Adipocyte (in vitro differentiated cells): ENCODE results near the gene GLIPR1.
A peak's percentile ranks its signal among the peaks of the same experiment; 100 is the strongest.
"Not testable (repeated sequence)": the region's sequence is repeated elsewhere in the genome, so short reads cannot be mapped to it uniquely, and the experiment has no call there.

Experiments used
- DNase-seq: peaks from one replicate; pipeline ENCODE4 v3.0.0-alpha.2; 2015; ENCODE audit warnings: low read depth
- H3K27me3 ChIP-seq: replicated peaks from 2 replicates; pipeline ENCODE4 v1.7.0; 2013; ENCODE audit warnings: mild to moderate bottlenecking, low read length, moderate library complexity; ENCODE audit not compliant: control insufficient read depth, insufficient read depth
- H3K36me3 ChIP-seq: 2 replicates; pipeline ENCODE4 v1.7.0; 2013; ENCODE audit warnings: low read length, mild to moderate bottlenecking, moderate library complexity; ENCODE audit not compliant: control insufficient read depth, insufficient read depth, severe bottlenecking
- H3K4me1 ChIP-seq: 2 replicates; pipeline ENCODE4 v1.7.0; 2013; ENCODE audit warnings: mild to moderate bottlenecking, low read length, moderate library complexity; ENCODE audit not compliant: control insufficient read depth, insufficient read depth
- H3K4me3 ChIP-seq: 2 replicates; pipeline ENCODE4 v1.7.0; 2013; ENCODE audit warnings: mild to moderate bottlenecking, low read length, moderate library complexity
- H3K9ac ChIP-seq: 2 replicates; pipeline ENCODE4 v1.7.0; 2013; ENCODE audit warnings: mild to moderate bottlenecking, low read length, moderate library complexity
- H3K9me3 ChIP-seq: 2 replicates; pipeline ENCODE4 v1.7.0; 2013; ENCODE audit warnings: mild to moderate bottlenecking, low read length, moderate library complexity; ENCODE audit not compliant: control insufficient read depth

Gene GLIPR1

GRCh38 chr12:75480469-75480949 lies at the start of gene GLIPR1:
TSS of gene GLIPR1 (plus strand) at chr12:75480755. CDS start at chr12:75480881, 126 bp downstream.
- peak; percentile 95 for DNase-seq
- H3K4me3 ChIP-seq = peak within 1 kb of the TSS; percentile 87
- H3K9me3 ChIP-seq = no peaks in the 10 kb centered on the region
- peak within 1 kb of the TSS; percentile 90 for H3K9ac ChIP-seq
- H3K4me1 ChIP-seq = peaks cover 59% of the 10 kb centered on the region
- H3K27me3 ChIP-seq = no peaks in the 10 kb centered on the region
- no peaks in the 10 kb centered on the region for H3K36me3 ChIP-seq

GRCh38 chr12:75432924-75433323 lies 47.6 kb upstream of the GLIPR1 start:
- Histone ChIP-seq H3K4me3 (no peak overlapping the region), H3K27me3 (no peaks in the 10 kb centered on the region), H3K9ac (no peak overlapping the region), H3K36me3 (no peaks in the 10 kb centered on the region), H3K4me1 (no peaks in the 10 kb centered on the region), H3K9me3 (peaks cover 14% of the 10 kb centered on the region)
- DNase-seq = no peak

- H3K9ac ChIP-seq = no peak overlapping the region
- H3K4me1 ChIP-seq = no peaks in the 10 kb centered on the region
- no peaks in the 10 kb centered on the region for H3K36me3 ChIP-seq
- no peak for DNase-seq
- peaks cover 10% of the 10 kb centered on the region for H3K9me3 ChIP-seq
- H3K4me3 ChIP-seq = no peak overlapping the region
- no peaks in the 10 kb centered on the region for H3K27me3 ChIP-seq
Observed at GRCh38 chr12:75437564-75437963, 43.0 kb upstream of the GLIPR1 start.

- Histone ChIP-seq H3K9ac (no peak overlapping the region), H3K4me3 (no peak overlapping the region), H3K9me3 (peaks cover 10% of the 10 kb centered on the region), H3K4me1 (no peaks in the 10 kb centered on the region), H3K36me3 (no peaks in the 10 kb centered on the region), H3K27me3 (no peaks in the 10 kb centered on the region)
- DNase-seq = no peak
Observed at GRCh38 chr12:75438059-75438754, 42.3 kb upstream of the GLIPR1 start.

GRCh38 chr12:75439048-75439447 lies 41.5 kb upstream of the GLIPR1 start:
- H3K9ac ChIP-seq = no peak overlapping the region
- no peaks in the 10 kb centered on the region for H3K27me3 ChIP-seq
- no peak for DNase-seq
- peaks cover 4% of the 10 kb centered on the region for H3K4me1 ChIP-seq
- H3K9me3 ChIP-seq = peaks cover 10% of the 10 kb centered on the region
- H3K36me3 ChIP-seq = no peaks in the 10 kb centered on the region
- no peak overlapping the region for H3K4me3 ChIP-seq

- no peak overlapping the region for H3K4me3 ChIP-seq
Observed at GRCh38 chr12:75439930-75440329, 40.6 kb upstream of the GLIPR1 start.

GRCh38 chr12:75441687-75442449 lies 38.7 kb upstream of the GLIPR1 start:
- H3K9ac ChIP-seq, DNase-seq, H3K36me3 ChIP-seq, H3K27me3 ChIP-seq, H3K9me3 ChIP-seq, H3K4me3 ChIP-seq: not testable (repeated sequence)
- H3K4me1 ChIP-seq = peaks cover 10% of the 10 kb centered on the region

More at GRCh38 chr12:75439930-75440329, 40.6 kb upstream of the GLIPR1 start:
- H3K9ac ChIP-seq = no peak overlapping the region
- peaks cover 10% of the 10 kb centered on the region for H3K9me3 ChIP-seq
- no peak for DNase-seq
- H3K36me3 ChIP-seq = no peaks in the 10 kb centered on the region
- H3K27me3 ChIP-seq = no peaks in the 10 kb centered on the region
- H3K4me1 ChIP-seq = peaks cover 10% of the 10 kb centered on the region

- not testable (repeated sequence) for H3K4me3 ChIP-seq, H3K36me3 ChIP-seq, H3K27me3 ChIP-seq, H3K9ac ChIP-seq, H3K9me3 ChIP-seq, DNase-seq
- peaks cover 15% of the 10 kb centered on the region for H3K4me1 ChIP-seq
Observed at GRCh38 chr12:75442454-75442853, 38.1 kb upstream of the GLIPR1 start.

GRCh38 chr12:75443709-75444108 lies 36.8 kb upstream of the GLIPR1 start:
- no peak for DNase-seq
- no peak overlapping the region for H3K9ac ChIP-seq
- no peaks in the 10 kb centered on the region for H3K9me3 ChIP-seq
- no peaks in the 10 kb centered on the region for H3K36me3 ChIP-seq
- no peak overlapping the region for H3K4me3 ChIP-seq
- H3K4me1 ChIP-seq = peaks cover 17% of the 10 kb centered on the region
- H3K27me3 ChIP-seq = no peaks in the 10 kb centered on the region

- Histone ChIP-seq H3K27me3 (no peaks in the 10 kb centered on the region), H3K9me3 (no peaks in the 10 kb centered on the region), H3K4me1 (peaks cover 17% of the 10 kb centered on the region), H3K4me3 (no peak overlapping the region), H3K36me3 (no peaks in the 10 kb centered on the region), H3K9ac (no peak overlapping the region)
- peak; percentile 57 for DNase-seq
Observed at GRCh38 chr12:75444429-75445136, 36.0 kb upstream of the GLIPR1 start.

- H3K9ac ChIP-seq, DNase-seq, H3K4me3 ChIP-seq, H3K36me3 ChIP-seq, H3K27me3 ChIP-seq, H3K9me3 ChIP-seq: not testable (repeated sequence)
- H3K4me1 ChIP-seq = peaks cover 17% of the 10 kb centered on the region
Observed at GRCh38 chr12:75445137-75445507, 35.4 kb upstream of the GLIPR1 start.
